ENCODE measurements around the gene STRADA. TPM values are rescaled to one million over a fixed set of nuclear protein-coding genes. Genes with fewer than 3 reads are reported as not detected.

The STRADA gene, protein sequence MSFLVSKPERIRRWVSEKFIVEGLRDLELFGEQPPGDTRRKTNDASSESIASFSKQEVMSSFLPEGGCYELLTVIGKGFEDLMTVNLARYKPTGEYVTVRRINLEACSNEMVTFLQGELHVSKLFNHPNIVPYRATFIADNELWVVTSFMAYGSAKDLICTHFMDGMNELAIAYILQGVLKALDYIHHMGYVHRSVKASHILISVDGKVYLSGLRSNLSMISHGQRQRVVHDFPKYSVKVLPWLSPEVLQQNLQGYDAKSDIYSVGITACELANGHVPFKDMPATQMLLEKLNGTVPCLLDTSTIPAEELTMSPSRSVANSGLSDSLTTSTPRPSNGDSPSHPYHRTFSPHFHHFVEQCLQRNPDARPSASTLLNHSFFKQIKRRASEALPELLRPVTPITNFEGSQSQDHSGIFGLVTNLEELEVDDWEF
- total RNA-seq, result 30.2 TPM
- long read RNA-seq, transcript STRADA-231 (11 exons, 2,153 nt), result major isoform, 5 of 31 reads
- long read RNA-seq, partial matches to known transcripts, result 4 of 31 reads
- long read RNA-seq, other reads (novel, unspliced or antisense), result 11 of 31 reads

- Histone ChIP-seq H3K4me1 (peaks cover 12% of the 10 kb centered on the region), H3K36me3 (peaks cover 20% of the 10 kb centered on the region), H3K27ac (peak within 1 kb of the TSS; percentile 96), H3K27me3 (no peaks in the 10 kb centered on the region), H3K9me3 (no peaks in the 10 kb centered on the region), H3K4me3 (peak within 1 kb of the TSS; percentile 95)
- no peak for TF ChIP-seq CTCF (IDR thresholded peaks at IDR 0.05)
- DNase-seq (peak; percentile 100), ATAC-seq (peak; percentile 99)
- intact Hi-C loops (cut with DNase I), result no loop called here
Measured at GRCh38 chr17:63741408-63742173, at the start of gene STRADA. STRADA (minus strand) TSS chr17:63741799; CDS start chr17:63728369, 13,430 bp downstream.

GRCh38 chr17:63790057-63790456 is 48.5 kb upstream of the STRADA start:
- no peak for TF ChIP-seq CTCF (IDR thresholded peaks at IDR 0.05)
- no peak overlapping the region for H3K4me3 ChIP-seq
- peaks cover 91% of the 10 kb centered on the region for H3K36me3 ChIP-seq
- H3K27me3 ChIP-seq, result no peaks in the 10 kb centered on the region
- no peak for ATAC-seq
- no peaks in the 10 kb centered on the region for H3K9me3 ChIP-seq
- intact Hi-C loops (cut with DNase I), result no loop called here
- H3K4me1 ChIP-seq, result no peaks in the 10 kb centered on the region
- H3K27ac ChIP-seq, result no peak overlapping the region
- no peak for DNase-seq

- TF ChIP-seq CTCF (IDR thresholded peaks at IDR 0.05), result no peak
- intact Hi-C loops (cut with DNase I), result no loop called here
- peaks cover 69% of the 10 kb centered on the region for H3K36me3 ChIP-seq
- no peaks in the 10 kb centered on the region for H3K9me3 ChIP-seq
- no peak overlapping the region for H3K4me3 ChIP-seq
- no peaks in the 10 kb centered on the region for H3K27me3 ChIP-seq
- H3K4me1 ChIP-seq, result no peaks in the 10 kb centered on the region
- DNase-seq, result peak; percentile 26
- ATAC-seq, result peak; percentile 59
- H3K27ac ChIP-seq, result no peak overlapping the region
Measured at GRCh38 chr17:63786971-63787711, 45.5 kb upstream of the STRADA start.

GRCh38 chr17:63786117-63786516 is 44.5 kb upstream of the STRADA start:
- Histone ChIP-seq H3K4me3 (no peak overlapping the region), H3K27me3 (no peaks in the 10 kb centered on the region), H3K4me1 (no peaks in the 10 kb centered on the region), H3K27ac (no peak overlapping the region), H3K9me3 (no peaks in the 10 kb centered on the region), H3K36me3 (peaks cover 63% of the 10 kb centered on the region)
- ATAC-seq (no peak), DNase-seq (no peak)
- TF ChIP-seq CTCF (IDR thresholded peaks at IDR 0.05), result no peak
- intact Hi-C loops (cut with DNase I), result no loop called here

GRCh38 chr17:63785556-63785955 is 44.0 kb upstream of the STRADA start:
- Histone ChIP-seq H3K9me3 (no peaks in the 10 kb centered on the region), H3K27ac (no peak overlapping the region), H3K36me3 (peaks cover 61% of the 10 kb centered on the region), H3K27me3 (no peaks in the 10 kb centered on the region), H3K4me3 (no peak overlapping the region), H3K4me1 (no peaks in the 10 kb centered on the region)
- ATAC-seq (no peak), DNase-seq (no peak)
- no peak for TF ChIP-seq CTCF (IDR thresholded peaks at IDR 0.05)
- intact Hi-C loops (cut with DNase I), result no loop called here
